H9 (cell line): ENCODE measurements around the gene UCP3. TPM values are rescaled to one million over a fixed set of nuclear protein-coding genes. Genes with fewer than 3 reads are reported as not detected.

Experiments used
- DNase-seq: peaks from one replicate; pipeline ENCODE4 v3.0.0-alpha.2; 2017
- H2AFZ ChIP-seq: one replicate; pipeline ENCODE4 v1.6.1; 2013; ENCODE audit warnings: mild to moderate bottlenecking, low read length, control low read depth, moderate library complexity
- H2AK5ac ChIP-seq: 2 replicates; pipeline ENCODE4 v1.6.1; 2013; ENCODE audit warnings: low read length, control low read depth, mixed read lengths; ENCODE audit not compliant: insufficient read length
- H2BK120ac ChIP-seq: one replicate; pipeline ENCODE4 v1.6.1; 2013; ENCODE audit warnings: low read depth, mild to moderate bottlenecking, low read length, control low read depth, inconsistent platforms; ENCODE audit not compliant: poor library complexity, severe bottlenecking
- H2BK12ac ChIP-seq: 2 replicates; pipeline ENCODE4 v1.6.1; 2013; ENCODE audit warnings: low read length, control low read depth, mixed read lengths, low read depth; ENCODE audit not compliant: insufficient read length
- H2BK15ac ChIP-seq: 2 replicates; pipeline ENCODE4 v1.6.1; 2013; ENCODE audit warnings: low read depth, low read length, control low read depth
- H2BK20ac ChIP-seq: one replicate; pipeline ENCODE4 v1.6.1; 2013; ENCODE audit warnings: low read depth, mild to moderate bottlenecking, low read length, control low read depth, inconsistent platforms; ENCODE audit not compliant: poor library complexity, severe bottlenecking
- H2BK5ac ChIP-seq: 2 replicates; pipeline ENCODE4 v1.6.1; 2013; ENCODE audit warnings: low read length, control low read depth, mixed read lengths; ENCODE audit not compliant: insufficient read length
- H3K14ac ChIP-seq: 2 replicates; pipeline ENCODE4 v1.6.1; 2013; ENCODE audit warnings: low read length, control low read depth; ENCODE audit not compliant: insufficient read depth
- H3K18ac ChIP-seq: 2 replicates; pipeline ENCODE4 v1.6.1; 2013; ENCODE audit warnings: low read depth, mild to moderate bottlenecking, mixed read lengths, low read length, control low read depth; ENCODE audit not compliant: insufficient read length
- H3K23ac ChIP-seq: 2 replicates; pipeline ENCODE4 v1.6.1; 2013; ENCODE audit warnings: low read length, control low read depth, mixed read lengths, low read depth; ENCODE audit not compliant: insufficient read length
- H3K23me2 ChIP-seq: 2 replicates; pipeline ENCODE4 v1.6.1; 2013; ENCODE audit warnings: low read depth, mild to moderate bottlenecking, mixed read lengths, low read length, control low read depth; ENCODE audit not compliant: insufficient read length, poor library complexity, severe bottlenecking
- H3K27ac ChIP-seq: 2 replicates; pipeline ENCODE4 v1.5.1; 2013; ENCODE audit warnings: low read length, control low read depth, mixed read lengths, low read depth; ENCODE audit not compliant: insufficient read length
- H3K27me3 ChIP-seq: 2 replicates; pipeline ENCODE4 v1.6.1; 2013; ENCODE audit warnings: low read length, control low read depth, inconsistent platforms; ENCODE audit not compliant: insufficient read depth
- H3K4ac ChIP-seq: 2 replicates; pipeline ENCODE4 v1.6.1; 2013; ENCODE audit warnings: low read depth, mild to moderate bottlenecking, control low read depth, inconsistent platforms, low read length, moderate library complexity
- H3K4me1 ChIP-seq: 2 replicates; pipeline ENCODE4 v1.6.1; 2013; ENCODE audit warnings: low read length, control low read depth, inconsistent platforms; ENCODE audit not compliant: insufficient read depth
- H3K4me2 ChIP-seq: 2 replicates; pipeline ENCODE4 v1.6.1; 2013; ENCODE audit warnings: low read length, control low read depth, mixed read lengths; ENCODE audit not compliant: insufficient read length, insufficient read depth
- H3K56ac ChIP-seq: 2 replicates; pipeline ENCODE4 v1.6.1; 2013; ENCODE audit warnings: low read depth, mild to moderate bottlenecking, mixed read lengths, low read length, control low read depth; ENCODE audit not compliant: insufficient read length
- H3K79me1 ChIP-seq: 2 replicates; pipeline ENCODE4 v1.6.1; 2013; ENCODE audit warnings: low read depth, mild to moderate bottlenecking, moderate library complexity, low read length, control low read depth, inconsistent platforms; ENCODE audit not compliant: insufficient read depth, poor library complexity, severe bottlenecking
- H3K79me2 ChIP-seq: 2 replicates; pipeline ENCODE4 v1.6.1; 2013; ENCODE audit warnings: low read length, control low read depth, inconsistent platforms; ENCODE audit not compliant: insufficient read depth
- H3K9ac ChIP-seq: 2 replicates; pipeline ENCODE4 v1.6.1; 2013; ENCODE audit warnings: low read length, control low read depth, mixed read lengths; ENCODE audit not compliant: insufficient read length; ENCODE audit errors: extremely low read depth
- H3K9me3 ChIP-seq: one replicate; pipeline ENCODE4 v1.6.1; 2013; ENCODE audit warnings: low read depth, low read length, inconsistent platforms; ENCODE audit not compliant: control insufficient read depth
- H3T11ph ChIP-seq: one replicate; pipeline ENCODE4 v1.6.1; 2013; ENCODE audit warnings: mild to moderate bottlenecking, low read length, control low read depth, inconsistent platforms
- H4K20me1 ChIP-seq: one replicate; pipeline ENCODE4 v1.6.1; 2013; ENCODE audit not compliant: control insufficient read depth, insufficient read length, insufficient read depth
- H4K5ac ChIP-seq: 2 replicates; pipeline ENCODE4 v1.6.1; 2013; ENCODE audit warnings: low read depth, mild to moderate bottlenecking, mixed read lengths, low read length, control low read depth; ENCODE audit not compliant: insufficient read length
- H4K8ac ChIP-seq: replicated peaks from 2 replicates; pipeline ENCODE4 v1.6.1; 2013; ENCODE audit warnings: low read length, control low read depth, mixed read lengths, low read depth; ENCODE audit not compliant: insufficient read length
- H4K91ac ChIP-seq: 2 replicates; pipeline ENCODE4 v1.6.1; 2013; ENCODE audit warnings: low read depth, mild to moderate bottlenecking, moderate library complexity, mixed read lengths, low read length, control low read depth; ENCODE audit not compliant: insufficient read length
- H3K27ac Mint-ChIP-seq, 3 experiments: 2 replicates in 2 of 3; 3 replicates in 1 of 3; pipeline ENCODE4 v1.8.0; 2020 to 2021; ENCODE audit warnings: mixed read lengths in 3 of 3, mild to moderate bottlenecking in 1 of 3, moderate library complexity in 1 of 3
- H3K27me3 Mint-ChIP-seq: 2 replicates; pipeline ENCODE4 v1.8.0; 2021; ENCODE audit warnings: low read depth, mild to moderate bottlenecking, moderate library complexity, mixed read lengths
- H3K36me3 Mint-ChIP-seq, 3 experiments: 2 replicates in 2 of 3; 3 replicates in 1 of 3; pipeline ENCODE4 v1.8.0; 2020 to 2021; ENCODE audit warnings: low read depth in 3 of 3, mixed read lengths in 3 of 3; ENCODE audit not compliant: insufficient read depth in 1 of 3
- H3K4me1 Mint-ChIP-seq, 2 experiments: 2 replicates each; pipeline ENCODE4 v1.8.0; 2020; ENCODE audit warnings: mixed read lengths in 2 of 2
- H3K4me3 Mint-ChIP-seq, 2 experiments: 2 replicates in 1 of 2; 3 replicates in 1 of 2; pipeline ENCODE4 v1.8.0; 2020 to 2021; ENCODE audit warnings: mild to moderate bottlenecking in 2 of 2, mixed read lengths in 2 of 2, moderate library complexity in 1 of 2
- H3K9me3 Mint-ChIP-seq, 2 experiments: 2 replicates in 1 of 2; 3 replicates in 1 of 2; pipeline ENCODE4 v1.8.0; 2020; ENCODE audit warnings: mild to moderate bottlenecking in 2 of 2, mixed read lengths in 2 of 2, moderate library complexity in 1 of 2
- WGBS: extraction: QIAGEN DNeasy Blood & Tissue Kit; methylation state at CpG from one replicate; pipeline ENCODE4 v1.1.7; 2013; ENCODE audit warnings: missing lambda C conversion rate, low lambda C conversion rate, mixed read lengths; ENCODE audit not compliant: insufficient read length; ENCODE audit errors: extremely low coverage; 5-methylcytosine and 5-hydroxymethylcytosine counted together
- total RNA-seq: library from RNA; stranded (reverse); gene quantifications from 2 replicates; pipeline ENCODE4 v1.2.1, GENCODE V29; 2021
- TF ChIP-seq, protein P1 (sequence below): fragments of 200-600 bp; sonication (generic); conservative IDR thresholded peaks from 3 replicates; pipeline ENCODE4 v1.8.0; 2021; ENCODE audit warnings: antibody characterized with exemption, mild to moderate bottlenecking

UCP3 gene
- total RNA-seq, 1 experiment from 2014 or later: 0.85 TPM

DNA sequence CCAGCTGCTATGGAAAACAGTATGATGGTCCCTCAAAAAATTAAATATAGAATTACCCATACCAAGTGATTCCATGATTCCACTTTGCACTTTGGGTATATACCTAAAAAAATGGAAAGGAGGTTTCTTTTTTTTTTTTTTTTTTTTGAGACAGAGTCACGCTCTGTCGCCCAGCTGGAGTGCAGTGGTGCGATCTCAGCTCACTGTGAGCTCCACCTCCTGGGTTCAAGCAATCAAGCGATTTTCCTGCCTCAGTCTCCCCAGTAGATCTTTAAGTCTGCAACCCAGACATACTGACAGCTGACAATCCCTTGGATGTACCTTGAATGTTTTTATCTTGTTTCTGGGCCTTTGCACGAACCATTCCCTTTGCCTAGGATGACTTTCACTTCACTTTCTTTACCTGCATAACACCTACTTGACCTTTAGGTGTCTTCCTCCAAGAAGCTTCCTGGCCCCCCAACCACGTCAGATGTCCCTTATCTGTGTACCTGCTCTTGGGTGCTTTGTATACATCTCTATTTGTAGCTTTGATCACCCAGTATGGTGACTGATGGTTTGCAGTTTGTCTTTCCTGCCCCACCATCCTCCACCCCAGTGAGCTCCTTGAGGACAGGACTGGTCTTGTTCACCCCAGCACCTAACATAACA lies 11.6 kb downstream of the UCP3 start:
- Mint-ChIP-seq H3K27ac (peak overlapping the region in 1 of 3 experiments; percentile 12; a peak in 1 of 7 replicates), H3K27me3 (no peaks in the 10 kb centered on the region; the same call in 1 of the 2 replicates), H3K36me3 (no peaks in the 10 kb centered on the region; a peak in 1 of 7 replicates), H3K4me1 (peaks cover 9 to 14% of the 10 kb centered on the region in 2 experiments), H3K4me3 (no peak overlapping the region), H3K9me3 (no peaks in the 10 kb centered on the region)
- H4K91ac ChIP-seq: no peak overlapping the region
- no peak overlapping the region for H4K8ac ChIP-seq
- H2BK15ac ChIP-seq: no peak overlapping the region
- no peak overlapping the region for H3K4ac ChIP-seq
- no peak overlapping the region for H2BK5ac ChIP-seq
- H3K9ac ChIP-seq: peak overlapping the region; percentile 13
- no peaks in the 10 kb centered on the region for H3K27me3 ChIP-seq
- H2AK5ac ChIP-seq: no peak overlapping the region
- H3T11ph ChIP-seq: no peak overlapping the region
- no peak overlapping the region for H2BK20ac ChIP-seq
- H3K9me3 ChIP-seq: no peaks in the 10 kb centered on the region
- no peaks in the 10 kb centered on the region for H3K79me2 ChIP-seq
- no peak overlapping the region for H2BK120ac ChIP-seq
- H3K18ac ChIP-seq: no peak overlapping the region
- H4K20me1 ChIP-seq: no peaks in the 10 kb centered on the region
- H2BK12ac ChIP-seq: no peak overlapping the region
- no peaks in the 10 kb centered on the region for H3K23me2 ChIP-seq
- no peak overlapping the region for H3K4me2 ChIP-seq
- no peak overlapping the region for H3K27ac ChIP-seq
- DNase-seq: no peak
- H3K56ac ChIP-seq: no peak overlapping the region
- TF ChIP-seq, protein P1, sequence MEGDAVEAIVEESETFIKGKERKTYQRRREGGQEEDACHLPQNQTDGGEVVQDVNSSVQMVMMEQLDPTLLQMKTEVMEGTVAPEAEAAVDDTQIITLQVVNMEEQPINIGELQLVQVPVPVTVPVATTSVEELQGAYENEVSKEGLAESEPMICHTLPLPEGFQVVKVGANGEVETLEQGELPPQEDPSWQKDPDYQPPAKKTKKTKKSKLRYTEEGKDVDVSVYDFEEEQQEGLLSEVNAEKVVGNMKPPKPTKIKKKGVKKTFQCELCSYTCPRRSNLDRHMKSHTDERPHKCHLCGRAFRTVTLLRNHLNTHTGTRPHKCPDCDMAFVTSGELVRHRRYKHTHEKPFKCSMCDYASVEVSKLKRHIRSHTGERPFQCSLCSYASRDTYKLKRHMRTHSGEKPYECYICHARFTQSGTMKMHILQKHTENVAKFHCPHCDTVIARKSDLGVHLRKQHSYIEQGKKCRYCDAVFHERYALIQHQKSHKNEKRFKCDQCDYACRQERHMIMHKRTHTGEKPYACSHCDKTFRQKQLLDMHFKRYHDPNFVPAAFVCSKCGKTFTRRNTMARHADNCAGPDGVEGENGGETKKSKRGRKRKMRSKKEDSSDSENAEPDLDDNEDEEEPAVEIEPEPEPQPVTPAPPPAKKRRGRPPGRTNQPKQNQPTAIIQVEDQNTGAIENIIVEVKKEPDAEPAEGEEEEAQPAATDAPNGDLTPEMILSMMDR: no peak
- H2AFZ ChIP-seq: no peak overlapping the region
- no peak overlapping the region for H3K14ac ChIP-seq
- H4K5ac ChIP-seq: no peak overlapping the region
- no peak overlapping the region for H3K23ac ChIP-seq
- no peaks in the 10 kb centered on the region for H3K4me1 ChIP-seq
- no peaks in the 10 kb centered on the region for H3K79me1 ChIP-seq
- no CpG with 5 or more reads among the region's 6 CpGs for WGBS
